Measurements from ENCODE around the gene TBC1D1. TPM values are rescaled to one million over a fixed set of nuclear protein-coding genes. Genes with fewer than 3 reads are reported as not detected.
A peak's percentile ranks its signal among the peaks of the same experiment; 100 is the strongest.

The TBC1D1 gene, protein sequence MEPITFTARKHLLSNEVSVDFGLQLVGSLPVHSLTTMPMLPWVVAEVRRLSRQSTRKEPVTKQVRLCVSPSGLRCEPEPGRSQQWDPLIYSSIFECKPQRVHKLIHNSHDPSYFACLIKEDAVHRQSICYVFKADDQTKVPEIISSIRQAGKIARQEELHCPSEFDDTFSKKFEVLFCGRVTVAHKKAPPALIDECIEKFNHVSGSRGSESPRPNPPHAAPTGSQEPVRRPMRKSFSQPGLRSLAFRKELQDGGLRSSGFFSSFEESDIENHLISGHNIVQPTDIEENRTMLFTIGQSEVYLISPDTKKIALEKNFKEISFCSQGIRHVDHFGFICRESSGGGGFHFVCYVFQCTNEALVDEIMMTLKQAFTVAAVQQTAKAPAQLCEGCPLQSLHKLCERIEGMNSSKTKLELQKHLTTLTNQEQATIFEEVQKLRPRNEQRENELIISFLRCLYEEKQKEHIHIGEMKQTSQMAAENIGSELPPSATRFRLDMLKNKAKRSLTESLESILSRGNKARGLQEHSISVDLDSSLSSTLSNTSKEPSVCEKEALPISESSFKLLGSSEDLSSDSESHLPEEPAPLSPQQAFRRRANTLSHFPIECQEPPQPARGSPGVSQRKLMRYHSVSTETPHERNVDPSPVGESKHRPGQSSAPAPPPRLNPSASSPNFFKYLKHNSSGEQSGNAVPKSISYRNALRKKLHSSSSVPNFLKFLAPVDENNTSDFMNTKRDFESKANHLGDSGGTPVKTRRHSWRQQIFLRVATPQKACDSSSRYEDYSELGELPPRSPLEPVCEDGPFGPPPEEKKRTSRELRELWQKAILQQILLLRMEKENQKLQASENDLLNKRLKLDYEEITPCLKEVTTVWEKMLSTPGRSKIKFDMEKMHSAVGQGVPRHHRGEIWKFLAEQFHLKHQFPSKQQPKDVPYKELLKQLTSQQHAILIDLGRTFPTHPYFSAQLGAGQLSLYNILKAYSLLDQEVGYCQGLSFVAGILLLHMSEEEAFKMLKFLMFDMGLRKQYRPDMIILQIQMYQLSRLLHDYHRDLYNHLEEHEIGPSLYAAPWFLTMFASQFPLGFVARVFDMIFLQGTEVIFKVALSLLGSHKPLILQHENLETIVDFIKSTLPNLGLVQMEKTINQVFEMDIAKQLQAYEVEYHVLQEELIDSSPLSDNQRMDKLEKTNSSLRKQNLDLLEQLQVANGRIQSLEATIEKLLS (N-terminal part only)
- 104 TPM for total RNA-seq (ENCODE audit: insufficient read depth, low replicate concordance)

DNA sequence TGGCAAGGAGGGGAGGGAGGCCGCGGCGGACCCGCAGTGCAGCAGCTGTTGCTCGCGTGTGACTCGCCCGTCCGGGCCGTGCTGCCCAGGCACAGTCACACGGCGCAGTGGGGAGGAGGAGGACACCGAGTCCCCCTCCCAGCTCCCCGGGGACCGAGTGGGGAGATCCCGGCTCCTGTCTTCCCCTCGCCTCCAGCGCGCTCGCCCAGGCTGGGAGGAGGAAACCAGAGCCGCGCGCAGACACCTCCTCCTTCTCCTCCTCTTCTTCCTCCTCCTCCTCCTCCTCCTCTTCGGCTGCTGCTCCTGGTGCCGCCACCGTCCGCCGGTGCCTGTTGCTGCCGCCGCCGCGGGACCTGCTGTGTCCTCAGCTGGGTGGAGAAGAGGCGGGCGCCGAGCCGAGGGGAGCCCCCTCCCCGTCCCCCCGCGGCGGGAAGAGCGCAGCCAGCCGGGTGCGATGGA, at the start of gene TBC1D1:
Gene TBC1D1, plus strand, starts transcription at position 284 of the 459 bp plus-strand sequence. CDS start 11,012 bp downstream, outside the sequence.
- DNase-seq (ENCODE audit: low spot score) = peak; percentile 35

DNA sequence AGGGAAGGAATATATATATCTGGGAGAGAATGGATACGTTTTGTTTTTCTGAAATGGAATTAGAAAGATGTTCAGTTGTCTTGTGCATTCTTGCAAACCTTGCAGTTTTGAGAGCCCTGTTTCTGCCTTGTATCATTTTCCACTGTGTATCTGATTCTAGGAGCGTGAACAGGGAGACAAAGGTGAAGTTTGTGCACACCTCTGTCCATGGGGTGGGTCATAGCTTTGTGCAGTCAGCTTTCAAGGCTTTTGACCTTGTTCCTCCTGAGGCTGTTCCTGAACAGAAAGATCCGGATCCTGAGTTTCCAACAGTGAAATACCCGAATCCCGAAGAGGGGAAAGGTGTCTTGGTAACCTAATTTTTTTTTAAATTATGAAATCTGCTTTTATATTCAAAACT, 46.7 kb upstream of the TBC1D1 start:
- no peak for DNase-seq (ENCODE audit: low spot score)

DNA sequence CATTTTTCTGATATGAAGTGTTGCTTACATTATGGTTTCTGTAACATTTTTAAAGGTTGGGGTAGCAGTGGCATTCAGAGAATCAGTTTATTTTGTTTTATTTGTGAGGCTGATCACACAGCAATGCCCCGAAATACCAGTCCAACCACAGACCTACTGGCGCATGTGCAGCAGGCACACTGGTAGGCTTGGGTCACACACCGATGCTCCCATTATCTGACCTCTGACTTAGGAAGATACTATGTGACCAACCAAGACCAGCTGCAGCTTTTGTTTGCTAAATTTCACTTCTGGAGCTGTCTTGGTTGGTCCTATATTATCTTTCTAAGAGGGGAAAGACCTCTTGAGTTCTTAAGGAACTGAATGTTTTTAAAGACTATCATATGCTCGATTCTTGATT, 45.7 kb upstream of the TBC1D1 start:
- DNase-seq (ENCODE audit: low spot score) = no peak

DNA sequence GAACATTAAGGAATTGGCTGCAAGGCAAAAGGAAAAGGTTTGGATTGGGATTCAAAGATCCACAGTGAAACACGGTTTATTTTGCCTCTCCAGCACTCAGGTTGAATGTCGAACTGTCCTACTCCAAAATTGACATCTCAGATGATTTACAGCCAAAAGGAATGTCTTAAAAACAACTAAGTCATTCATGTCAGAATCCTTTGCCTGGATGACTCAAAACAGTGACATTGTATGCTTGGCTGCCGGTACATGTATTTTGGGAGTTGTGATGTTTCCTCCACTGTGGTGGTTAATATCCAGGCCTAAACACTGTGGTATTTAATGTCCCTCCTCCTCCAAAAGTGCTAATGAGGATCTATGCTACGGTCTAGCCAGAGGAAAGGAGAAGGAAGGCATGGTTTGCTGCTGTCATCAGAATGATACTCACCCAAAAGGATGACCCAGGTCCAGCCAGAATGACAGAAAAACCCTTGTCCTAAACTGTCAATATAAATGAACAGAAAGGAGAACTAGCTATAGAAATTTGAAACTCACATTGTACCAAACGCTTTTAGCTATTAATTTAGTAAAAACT, 43.5 kb upstream of the TBC1D1 start:
- no peak for DNase-seq (ENCODE audit: low spot score)

DNA sequence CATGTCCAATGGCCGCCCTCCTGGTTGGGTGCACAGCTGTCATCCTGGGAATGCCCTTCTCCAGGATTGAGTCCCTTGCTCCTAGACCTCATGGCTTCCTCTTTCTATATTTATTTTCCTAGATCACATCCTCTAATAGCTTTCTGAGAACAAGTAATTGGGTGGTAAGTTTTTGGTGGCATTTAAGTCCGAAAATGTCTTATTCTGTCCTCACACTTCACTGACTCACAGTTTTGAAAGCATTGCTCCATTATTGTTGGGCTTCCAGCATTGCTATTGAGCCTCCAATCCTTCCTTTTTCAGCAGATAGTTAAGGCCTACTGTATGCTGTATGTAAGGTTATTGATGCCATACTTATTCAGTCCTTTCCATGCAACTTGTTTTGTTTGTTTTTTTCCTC, 38.5 kb upstream of the TBC1D1 start:
- no peak for DNase-seq (ENCODE audit: low spot score)

DNA sequence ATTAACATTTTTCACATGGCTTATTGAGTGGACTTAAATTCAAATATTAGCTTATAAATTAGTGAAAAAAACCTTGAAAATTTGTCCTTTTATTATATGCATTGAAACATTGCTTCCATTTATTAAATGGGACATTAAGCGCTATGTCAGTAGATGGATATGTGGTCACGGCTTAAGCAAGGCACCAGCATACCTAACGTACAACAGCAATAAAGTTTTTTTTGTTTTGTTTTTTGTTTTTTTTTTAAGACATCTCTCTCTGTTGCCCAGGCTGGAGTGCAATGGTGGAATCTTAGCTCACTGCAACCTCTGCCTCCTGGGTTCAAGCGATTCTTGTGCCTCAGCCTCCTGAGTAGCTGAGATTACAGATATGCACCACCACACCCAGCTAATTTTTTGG, 32.8 kb upstream of the TBC1D1 start:
- DNase-seq (ENCODE audit: low spot score) = no peak

DNA sequence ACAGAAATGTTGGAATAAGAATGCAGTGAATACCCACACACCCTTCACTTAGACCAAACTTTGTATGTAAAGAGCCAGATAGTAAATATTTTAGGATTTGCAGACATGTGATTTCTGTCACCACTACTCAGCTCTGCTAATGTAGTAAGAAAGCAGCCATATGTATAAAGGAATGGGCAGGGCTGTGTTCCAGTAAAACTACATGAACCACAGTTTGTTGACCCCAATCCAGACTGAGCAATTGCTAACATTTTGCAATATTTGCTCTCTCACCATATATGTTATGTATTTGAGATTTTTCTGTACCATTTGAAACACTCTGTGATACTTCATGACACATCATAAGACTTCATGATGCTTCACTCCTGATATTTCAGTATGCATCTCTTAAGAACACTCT, 32.0 kb upstream of the TBC1D1 start:
- DNase-seq (ENCODE audit: low spot score) = no peak

DNA sequence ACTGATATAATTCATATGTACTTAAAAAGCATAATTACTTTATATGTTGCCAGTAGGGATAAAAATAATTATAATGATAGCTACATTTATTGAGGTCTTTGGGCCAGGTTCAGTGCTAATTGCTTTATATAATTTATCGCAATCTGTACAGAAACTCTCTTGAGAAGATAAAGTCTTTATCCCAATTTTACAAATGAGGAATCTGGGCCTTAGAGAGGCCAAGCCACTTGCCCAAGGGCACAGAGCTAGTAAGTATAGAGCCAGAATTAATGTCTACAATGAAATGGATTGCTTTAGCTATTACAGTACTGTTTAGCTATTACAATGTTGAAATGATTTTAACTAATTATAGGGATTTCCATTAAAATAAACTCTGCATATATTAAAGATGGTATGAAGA, 30.6 kb upstream of the TBC1D1 start:
- no peak for DNase-seq (ENCODE audit: low spot score)

DNA sequence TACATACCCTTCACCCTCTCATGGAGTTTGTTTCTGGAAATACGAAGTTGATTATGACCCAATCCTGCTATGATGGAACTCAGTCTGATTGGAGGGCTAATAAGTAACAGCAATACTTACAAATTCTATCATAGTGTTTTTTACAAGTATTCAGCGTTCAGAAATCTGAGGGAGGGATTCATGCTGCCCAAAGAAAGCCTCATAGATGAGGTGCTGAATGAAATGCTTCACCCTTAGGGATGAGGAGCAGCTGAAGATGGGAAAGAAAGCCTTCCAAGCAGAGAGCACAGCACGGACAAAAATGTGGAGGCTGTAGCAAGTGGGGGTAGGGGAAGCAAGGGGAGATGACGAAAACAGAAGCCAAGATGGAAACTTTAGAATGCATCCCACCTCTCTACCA, 27.9 kb upstream of the TBC1D1 start:
- DNase-seq (ENCODE audit: low spot score) = no peak

DNA sequence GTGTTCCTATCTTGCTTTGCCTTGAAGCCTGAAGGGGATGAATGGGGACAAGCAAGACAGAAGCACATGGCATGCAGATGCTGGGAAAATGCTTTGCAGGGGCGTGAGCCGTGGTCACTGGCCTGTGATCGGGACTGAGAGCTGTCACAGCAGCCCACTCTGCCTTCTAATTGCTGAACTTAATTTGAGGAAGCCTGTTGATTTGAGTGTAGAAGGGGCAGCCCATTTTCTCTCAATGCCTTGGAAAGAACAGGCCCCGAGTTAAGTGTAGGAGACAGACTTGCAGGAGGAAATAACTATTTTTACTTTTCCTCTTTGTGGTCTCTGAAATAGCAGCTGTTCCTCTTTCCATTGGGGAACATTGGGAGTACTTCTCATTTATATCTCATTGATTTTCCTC, 26.1 kb upstream of the TBC1D1 start:
- DNase-seq (ENCODE audit: low spot score) = peak; percentile 34

DNA sequence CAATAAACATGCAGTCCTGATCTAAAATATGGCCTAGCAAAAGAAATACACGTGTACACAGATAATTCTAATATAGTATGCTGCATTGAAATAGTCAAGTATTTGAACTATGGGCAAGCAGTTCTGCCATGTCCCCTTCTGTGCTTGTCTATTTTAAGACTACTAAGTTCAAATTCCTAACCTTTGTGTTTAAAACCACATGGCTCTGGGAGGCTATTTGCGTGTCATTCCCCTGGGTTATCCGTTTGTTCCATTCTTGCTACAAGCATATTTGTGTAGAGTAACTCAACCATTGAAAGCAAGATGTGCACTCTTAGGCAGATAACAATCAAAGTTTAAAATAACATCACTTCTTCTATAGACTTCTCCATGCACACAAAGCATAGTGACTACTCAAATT, 25.4 kb upstream of the TBC1D1 start:
- no peak for DNase-seq (ENCODE audit: low spot score)

DNA sequence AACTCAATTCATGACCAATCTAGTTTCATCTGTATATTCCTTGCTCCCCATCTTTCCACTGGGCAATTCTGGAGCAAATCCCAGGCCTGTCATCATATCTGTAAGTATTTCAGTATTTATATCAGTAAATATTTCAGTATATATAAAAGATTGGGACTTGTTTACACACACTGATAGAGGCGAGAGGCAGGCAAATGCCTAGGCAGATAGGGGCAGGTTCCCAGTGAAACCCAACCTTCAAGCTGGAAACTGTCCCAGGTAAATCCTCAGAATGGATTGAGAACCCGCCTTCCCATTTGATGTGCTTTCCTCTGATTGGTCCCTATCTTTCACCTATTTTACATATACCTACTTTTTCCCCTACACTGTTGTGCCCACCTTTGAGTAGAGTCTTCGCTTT, 23.8 kb upstream of the TBC1D1 start:
- no peak for DNase-seq (ENCODE audit: low spot score)

DNA sequence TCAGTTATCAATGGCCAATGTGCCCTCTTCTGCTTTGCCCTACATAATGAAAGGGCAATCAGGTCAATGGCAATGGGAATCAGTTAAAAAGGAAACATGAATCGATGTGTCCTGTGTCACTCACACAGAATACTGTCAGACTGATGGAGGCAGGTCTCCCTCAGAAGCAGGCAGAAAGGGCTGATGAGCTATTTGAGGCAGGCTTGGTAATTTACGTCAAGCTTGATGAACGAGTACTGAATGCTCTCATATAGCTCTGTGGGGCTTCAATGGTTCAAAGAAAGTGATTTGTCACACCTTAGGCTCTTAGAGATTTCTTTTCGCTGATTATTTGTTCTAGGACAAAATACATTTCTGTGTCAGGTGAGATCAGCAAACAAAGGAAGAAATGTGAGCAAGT, 22.6 kb upstream of the TBC1D1 start:
- DNase-seq (ENCODE audit: low spot score) = no peak

DNA sequence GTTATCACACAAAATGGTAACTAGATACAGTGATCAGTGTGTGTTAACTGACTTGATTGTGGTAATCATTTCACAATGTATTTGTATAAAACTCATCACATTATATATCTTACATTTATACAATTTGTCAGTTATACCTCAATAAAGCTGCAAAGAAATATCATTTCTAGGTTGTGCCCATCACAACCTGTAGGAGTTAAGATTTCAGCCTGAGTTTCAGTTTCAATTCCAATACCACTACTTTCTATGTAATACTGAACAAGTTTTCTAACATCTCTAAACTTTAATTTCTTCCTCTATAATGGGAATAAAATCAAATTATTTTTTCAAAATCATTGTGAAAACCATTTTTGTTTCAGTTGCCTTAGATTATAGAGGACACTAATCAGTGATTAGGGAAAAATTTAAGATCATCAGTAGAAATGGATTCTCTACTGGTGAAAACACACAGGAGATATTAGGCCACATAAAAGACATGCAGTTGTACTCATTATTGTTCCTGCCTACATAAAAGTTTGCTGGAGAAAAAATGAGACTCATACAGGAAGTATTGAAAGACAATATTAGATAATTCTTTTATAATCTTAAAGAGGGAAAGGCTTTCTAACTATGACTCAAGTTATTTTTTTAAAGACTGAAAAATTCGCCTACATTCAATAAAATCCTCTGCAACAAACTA, 18.4 kb upstream of the TBC1D1 start:
- DNase-seq (ENCODE audit: low spot score) = no peak

DNA sequence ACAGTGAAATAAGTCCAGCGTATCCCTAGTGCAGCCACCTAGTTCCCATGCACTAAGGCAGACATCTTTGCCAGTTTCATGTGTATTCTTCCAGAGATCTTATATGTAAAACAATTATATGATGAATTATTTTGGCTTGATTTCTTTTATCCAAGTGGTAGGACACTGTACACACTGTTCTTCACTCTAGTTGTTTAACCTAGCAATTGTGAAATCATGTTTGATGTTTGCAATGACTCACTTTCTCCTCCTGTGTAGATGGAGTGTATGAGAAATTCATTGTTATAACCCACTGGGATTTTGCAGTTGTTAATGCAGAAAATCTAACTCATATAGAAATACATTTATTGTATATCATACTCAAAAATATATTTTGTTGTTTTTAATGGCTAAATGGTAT, 17.5 kb upstream of the TBC1D1 start:
- no peak for DNase-seq (ENCODE audit: low spot score)

DNA sequence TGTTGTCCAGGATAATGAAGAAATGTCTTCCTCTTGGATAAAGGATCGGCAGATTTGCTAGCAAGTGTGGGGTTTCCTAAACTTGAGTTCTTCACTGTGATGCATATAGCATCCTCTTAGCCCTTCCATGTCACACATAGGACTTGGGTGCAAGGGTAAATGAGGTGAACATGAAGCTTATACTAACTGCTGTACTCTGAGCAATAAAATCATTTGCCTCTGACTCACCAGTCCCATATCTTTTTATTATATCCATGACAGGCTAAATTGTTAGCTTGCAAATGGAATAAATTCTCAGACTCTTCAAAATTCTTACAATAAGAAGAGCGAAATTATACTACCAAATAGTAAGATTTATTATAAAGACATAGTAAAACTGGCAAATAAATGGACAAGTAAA, 14.7 kb upstream of the TBC1D1 start:
- DNase-seq (ENCODE audit: low spot score) = no peak

DNA sequence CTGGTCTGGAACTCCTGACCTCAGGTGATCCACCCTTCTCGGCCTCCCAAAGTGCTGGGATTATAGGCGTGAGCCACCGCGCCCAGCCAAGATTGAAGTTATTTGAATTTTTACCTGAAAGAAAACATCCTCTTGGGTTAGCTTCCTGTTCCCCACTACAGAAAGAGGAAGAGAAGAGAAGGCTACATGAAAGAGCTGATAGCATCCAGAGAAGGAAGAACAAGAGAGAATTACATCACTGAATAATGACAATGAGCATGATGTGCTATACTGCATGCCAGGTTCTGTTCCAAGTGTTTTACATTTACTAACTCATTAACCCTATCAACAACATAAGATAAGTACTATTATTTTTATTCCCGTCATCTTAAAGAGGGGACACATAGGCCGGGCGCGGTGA, 11.5 kb upstream of the TBC1D1 start:
- DNase-seq (ENCODE audit: low spot score) = no peak

DNA sequence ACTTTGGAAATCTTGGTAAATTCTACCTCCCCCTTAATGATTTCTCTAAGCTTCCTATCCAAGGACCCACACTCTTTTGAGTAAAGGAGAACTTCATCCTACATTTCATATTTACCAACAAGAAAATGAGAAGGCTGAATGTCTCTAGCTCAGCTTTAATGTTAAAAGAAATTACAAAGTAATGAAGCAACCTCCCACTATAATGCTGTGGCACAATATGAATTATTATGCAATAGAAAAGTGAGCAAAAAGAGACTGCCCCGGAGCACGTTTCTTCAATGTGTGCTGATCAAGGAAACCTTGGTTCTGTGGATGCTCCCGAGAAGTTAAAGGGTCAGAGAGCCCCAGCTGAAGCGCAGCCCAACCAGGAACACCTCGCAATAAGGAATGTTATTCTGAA, 9.1 kb upstream of the TBC1D1 start:
- DNase-seq (ENCODE audit: low spot score) = no peak

DNA sequence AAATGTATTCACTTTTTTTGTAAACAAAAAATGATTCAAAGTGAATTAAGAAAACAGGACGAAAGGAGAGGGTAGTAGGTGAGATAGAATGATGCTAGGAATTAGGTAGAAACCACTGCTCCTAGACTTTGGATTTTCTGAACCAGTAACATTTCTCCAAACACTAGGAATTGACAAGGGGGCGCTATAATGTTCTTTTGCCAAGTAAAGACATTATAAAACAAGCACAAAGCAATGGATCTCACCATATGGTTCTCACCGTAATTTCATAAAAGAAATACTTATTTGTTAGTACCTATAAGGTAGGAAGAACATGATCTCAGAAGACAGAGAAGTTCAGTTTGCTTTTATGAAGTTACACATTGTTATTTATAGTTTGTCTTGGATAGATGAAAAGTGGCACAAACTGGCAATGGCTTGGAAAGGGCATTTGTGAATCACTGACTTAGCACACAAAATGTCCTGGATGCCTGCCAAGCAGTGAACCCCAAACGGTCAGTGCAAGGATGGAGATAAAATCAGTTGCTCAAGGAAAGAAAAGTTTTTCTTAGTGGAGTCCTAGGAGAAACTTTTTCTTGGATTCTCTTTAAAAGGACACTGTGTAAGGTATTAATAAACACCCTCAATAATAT, 8.1 kb upstream of the TBC1D1 start:
- DNase-seq (ENCODE audit: low spot score) = no peak

DNA sequence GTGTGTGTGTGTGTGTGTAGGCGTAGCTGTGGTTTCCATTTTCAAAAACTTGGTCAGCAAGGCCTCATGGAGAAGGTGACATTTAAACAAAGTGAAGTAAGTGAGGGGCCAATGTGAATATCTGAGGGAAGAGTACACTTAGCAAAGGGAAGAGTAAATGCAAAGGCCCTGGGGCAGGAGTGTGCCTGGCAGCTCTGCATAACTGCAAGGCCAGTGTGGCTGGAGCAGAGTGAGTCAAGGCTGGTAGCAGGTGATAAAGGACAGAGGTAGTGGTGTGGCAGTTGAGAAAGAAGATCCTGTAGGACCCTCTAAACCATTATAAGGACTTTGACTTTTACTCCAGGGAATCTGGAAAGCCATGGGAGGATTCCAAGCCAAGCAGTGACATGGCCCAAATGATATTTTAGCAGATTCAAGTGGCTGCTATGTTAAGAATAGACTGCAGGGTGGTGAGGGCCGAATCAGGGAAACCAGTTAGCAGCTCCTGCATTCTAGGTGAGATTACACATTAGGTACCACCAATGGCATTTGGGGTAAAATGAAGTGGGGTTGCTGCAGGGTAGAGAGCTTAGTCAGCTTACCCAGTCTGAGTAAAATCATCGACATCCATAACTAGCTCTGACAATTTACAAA, 5.9 kb upstream of the TBC1D1 start:
- no peak for DNase-seq (ENCODE audit: low spot score)
